GM12874 (cell line): ENCODE measurements around the gene ARHGAP24.

Source experiments
- TF ChIP-seq, protein P1 (sequence below): IDR thresholded peaks from 2 replicates; pipeline ENCODE4 v1.5.1; 2011; ENCODE audit warnings: low read depth, mild to moderate bottlenecking, control low read depth, low read length, moderate library complexity; ENCODE audit not compliant: insufficient read depth

The ARHGAP24 gene

DNA sequence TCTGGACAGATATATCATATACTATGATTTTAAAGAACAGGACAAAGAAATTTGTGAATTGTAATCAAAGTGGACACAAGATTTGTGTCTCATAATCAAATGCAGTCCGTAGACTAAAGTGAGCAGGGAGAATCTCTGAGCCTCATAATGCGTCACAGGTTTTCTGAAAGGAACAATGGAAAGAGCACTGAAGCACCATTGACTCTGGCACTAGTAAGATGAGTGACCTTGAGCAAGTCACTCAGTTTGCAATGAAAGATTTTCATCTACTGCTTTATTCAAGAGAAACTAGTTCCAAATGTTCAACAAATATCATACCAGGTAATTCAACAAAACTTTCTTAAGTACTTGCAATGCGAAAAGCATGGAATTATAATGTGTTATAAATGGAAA lies 569.6 kb downstream of the ARHGAP24 start:
- TF ChIP-seq, protein P1, sequence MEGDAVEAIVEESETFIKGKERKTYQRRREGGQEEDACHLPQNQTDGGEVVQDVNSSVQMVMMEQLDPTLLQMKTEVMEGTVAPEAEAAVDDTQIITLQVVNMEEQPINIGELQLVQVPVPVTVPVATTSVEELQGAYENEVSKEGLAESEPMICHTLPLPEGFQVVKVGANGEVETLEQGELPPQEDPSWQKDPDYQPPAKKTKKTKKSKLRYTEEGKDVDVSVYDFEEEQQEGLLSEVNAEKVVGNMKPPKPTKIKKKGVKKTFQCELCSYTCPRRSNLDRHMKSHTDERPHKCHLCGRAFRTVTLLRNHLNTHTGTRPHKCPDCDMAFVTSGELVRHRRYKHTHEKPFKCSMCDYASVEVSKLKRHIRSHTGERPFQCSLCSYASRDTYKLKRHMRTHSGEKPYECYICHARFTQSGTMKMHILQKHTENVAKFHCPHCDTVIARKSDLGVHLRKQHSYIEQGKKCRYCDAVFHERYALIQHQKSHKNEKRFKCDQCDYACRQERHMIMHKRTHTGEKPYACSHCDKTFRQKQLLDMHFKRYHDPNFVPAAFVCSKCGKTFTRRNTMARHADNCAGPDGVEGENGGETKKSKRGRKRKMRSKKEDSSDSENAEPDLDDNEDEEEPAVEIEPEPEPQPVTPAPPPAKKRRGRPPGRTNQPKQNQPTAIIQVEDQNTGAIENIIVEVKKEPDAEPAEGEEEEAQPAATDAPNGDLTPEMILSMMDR: no peak

DNA sequence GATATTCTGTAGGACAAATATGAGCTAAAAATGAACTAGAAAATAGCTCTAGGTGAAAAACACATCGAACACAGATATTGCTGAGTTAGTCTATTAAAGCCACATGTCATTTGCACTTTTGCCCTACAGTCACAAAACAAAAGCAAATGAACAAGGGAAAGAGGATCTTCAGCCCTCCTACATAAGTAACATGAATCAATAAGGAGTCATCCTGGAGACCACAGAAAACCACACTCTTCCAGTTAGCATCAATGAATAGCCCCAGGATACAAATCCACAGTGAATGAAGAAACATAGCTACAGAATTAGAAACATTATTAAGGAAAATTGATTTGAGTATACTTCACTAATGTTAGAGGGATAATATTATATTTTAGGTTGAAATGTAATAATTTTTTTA lies 573.5 kb downstream of the ARHGAP24 start:
- TF ChIP-seq, protein P1: no peak

DNA sequence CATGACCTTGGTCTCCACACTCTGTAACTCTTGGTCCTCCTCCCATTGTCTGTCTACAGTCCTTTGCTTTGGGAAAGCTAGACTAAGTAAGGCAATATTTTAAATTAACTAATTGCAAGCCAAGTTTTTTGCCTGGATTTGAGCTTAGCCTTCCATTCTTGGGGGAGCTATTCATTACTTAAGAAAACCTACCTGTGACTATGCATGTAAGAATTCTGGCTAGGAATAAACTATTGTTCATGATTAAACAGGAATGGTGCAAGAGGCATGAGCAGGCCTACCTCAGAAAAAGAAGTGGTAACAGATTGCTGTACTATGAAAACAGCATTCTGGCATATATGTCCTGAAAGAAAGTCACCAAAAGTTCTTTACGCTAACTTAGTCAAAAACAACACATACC lies 575.5 kb downstream of the ARHGAP24 start:
- TF ChIP-seq, protein P1: no peak
